HG03457 (cell line): ENCODE measurements around the gene EPHA8.

Experiments
- ATAC-seq: cut with Tn5 transposase; IDR thresholded peaks from one replicate; pipeline ENCODE4 v1.9.1; 2021; ENCODE audit warnings: moderate number of reproducible peaks; ENCODE audit not compliant: unreplicated experiment

The EPHA8 gene

DNA sequence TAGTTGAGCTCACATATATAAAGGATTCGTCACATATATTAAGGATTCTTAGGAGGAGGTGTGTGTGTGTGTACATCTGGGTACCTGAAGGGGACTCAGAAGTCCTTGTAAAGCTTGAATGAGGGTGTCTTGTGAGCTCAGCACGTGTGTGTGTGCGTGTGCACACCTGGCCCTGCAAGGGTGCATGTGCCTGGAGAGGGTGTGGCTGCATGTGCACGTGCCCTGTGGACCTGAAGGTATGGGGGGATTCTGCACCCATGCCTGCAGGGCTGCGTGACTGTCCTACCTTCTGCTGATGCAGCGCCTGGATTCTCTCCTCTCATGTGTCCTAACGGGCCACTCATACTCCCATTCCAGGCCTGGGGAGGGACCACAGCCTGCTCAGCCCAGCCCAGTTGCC lies 24.0 kb downstream of the EPHA8 start:
- no peak for ATAC-seq

DNA sequence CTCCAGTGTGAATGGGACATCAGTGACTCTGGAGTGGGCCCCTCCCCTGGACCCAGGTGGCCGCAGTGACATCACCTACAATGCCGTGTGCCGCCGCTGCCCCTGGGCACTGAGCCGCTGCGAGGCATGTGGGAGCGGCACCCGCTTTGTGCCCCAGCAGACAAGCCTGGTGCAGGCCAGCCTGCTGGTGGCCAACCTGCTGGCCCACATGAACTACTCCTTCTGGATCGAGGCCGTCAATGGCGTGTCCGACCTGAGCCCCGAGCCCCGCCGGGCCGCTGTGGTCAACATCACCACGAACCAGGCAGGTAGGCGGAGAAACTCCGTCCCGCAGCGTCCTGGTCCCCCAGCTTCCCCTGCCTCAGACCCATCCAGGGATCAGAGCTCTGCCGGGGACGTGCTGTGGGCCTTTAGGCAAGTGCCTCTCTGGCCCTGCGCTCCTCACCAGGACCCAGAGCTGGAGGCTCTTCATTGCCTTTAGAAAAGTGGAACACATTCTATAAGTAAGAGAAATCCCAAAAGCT lies 25.7 kb downstream of the EPHA8 start:
- ATAC-seq = no peak

GRCh38 chr1:22591576-22591975 lies 28.3 kb downstream of the EPHA8 start:
- no peak for ATAC-seq

- no peak for ATAC-seq
Measured at GRCh38 chr1:22592051-22592450, 28.8 kb downstream of the EPHA8 start.

DNA sequence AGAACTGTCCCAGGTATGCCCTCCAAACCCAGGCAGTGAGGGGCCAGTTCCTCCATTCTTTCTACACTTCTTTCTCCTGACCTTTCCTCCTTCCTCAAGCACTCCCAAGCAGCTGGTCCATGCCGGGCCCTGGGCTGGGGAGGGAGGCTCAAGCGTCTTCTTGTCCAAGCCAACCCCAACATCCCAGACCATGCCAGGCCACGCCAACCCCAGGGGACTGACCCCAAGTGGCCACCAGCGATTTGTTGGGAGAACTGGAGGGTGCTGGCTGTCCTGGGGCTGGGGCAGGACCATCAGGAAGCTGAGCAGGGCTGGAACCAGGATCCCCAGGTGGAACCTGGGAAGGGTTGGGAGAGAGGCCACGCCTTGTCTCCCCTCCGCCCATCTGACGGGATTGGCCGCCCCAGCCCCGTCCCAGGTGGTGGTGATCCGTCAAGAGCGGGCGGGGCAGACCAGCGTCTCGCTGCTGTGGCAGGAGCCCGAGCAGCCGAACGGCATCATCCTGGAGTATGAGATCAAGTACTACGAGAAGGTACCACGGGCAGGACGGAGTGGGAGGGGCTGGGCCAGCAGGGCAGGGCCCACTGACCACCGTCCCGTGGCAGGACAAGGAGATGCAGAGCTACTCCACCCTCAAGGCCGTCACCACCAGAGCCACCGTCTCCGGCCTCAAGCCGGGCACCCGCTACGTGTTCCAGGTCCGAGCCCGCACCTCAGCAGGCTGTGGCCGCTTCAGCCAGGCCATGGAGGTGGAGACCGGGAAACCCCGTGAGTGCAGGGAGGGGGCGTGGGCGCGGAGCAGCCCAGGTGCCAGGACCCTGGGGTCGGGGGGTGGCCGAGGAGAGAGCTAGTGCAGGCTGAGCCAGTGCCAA lies 29.9 kb downstream of the EPHA8 start:
- ATAC-seq = no peak

DNA sequence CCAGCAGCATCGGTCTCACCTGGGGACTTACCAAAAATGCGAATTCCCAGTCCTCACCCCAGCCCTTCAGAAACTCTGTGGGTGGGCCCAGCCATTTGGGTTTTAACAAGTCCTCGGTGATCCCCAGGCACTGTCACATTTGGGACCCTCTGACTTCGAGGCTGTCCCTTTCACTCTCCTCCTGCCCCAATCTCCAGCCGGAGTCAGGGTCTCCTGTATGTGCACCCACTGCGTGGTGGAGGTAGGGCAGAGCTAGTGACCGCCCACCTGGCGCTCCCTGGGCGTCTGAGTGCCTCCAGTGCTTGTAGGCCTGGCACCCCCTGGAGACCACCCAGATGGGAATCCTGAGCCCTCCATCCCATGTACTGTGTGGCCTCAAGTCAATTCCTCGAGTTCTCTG lies 31.1 kb downstream of the EPHA8 start:
- ATAC-seq = no peak

- no peak for ATAC-seq
Measured at GRCh38 chr1:22595108-22595507, 31.8 kb downstream of the EPHA8 start.

DNA sequence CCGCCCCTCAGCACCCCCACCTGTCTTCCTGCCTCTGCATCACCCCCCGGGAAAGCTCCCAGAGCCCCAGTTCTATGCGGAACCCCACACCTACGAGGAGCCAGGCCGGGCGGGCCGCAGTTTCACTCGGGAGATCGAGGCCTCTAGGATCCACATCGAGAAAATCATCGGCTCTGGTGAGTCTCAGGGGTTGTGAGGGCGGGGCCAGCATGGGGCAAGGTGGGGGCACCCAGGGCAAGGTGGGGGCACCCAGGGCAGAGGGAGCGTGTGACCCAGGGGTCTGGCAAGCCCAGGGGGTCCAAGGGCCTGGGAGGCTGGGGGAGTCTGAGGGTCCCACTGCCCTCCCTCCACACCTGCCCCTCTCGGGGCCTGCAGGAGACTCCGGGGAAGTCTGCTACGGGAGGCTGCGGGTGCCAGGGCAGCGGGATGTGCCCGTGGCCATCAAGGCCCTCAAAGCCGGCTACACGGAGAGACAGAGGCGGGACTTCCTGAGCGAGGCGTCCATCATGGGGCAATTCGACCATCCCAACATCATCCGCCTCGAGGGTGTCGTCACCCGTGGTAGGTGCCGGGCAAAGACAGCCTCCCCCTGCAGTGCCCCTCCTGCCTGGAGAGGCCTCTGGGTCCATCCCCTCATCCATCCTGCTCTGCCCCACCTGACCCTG lies 34.1 kb downstream of the EPHA8 start:
- no peak for ATAC-seq

DNA sequence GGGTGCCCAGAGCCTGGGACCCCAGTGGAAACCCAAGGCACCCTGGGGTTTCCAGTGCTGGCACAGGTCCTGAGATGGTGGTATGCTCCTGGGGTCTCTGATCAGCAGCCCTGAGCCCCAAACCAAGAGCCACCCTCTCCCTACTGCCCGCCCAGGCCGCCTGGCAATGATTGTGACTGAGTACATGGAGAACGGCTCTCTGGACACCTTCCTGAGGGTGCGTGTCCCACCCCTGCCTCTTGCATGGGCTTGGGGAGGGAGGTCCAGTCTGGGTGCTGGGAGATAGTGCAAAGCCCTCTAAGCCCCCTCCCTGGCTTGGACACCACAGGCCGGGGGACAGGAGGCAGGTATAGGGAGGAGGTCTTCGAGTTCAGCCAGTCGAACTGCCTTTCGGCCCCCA lies 34.7 kb downstream of the EPHA8 start:
- ATAC-seq = no peak

DNA sequence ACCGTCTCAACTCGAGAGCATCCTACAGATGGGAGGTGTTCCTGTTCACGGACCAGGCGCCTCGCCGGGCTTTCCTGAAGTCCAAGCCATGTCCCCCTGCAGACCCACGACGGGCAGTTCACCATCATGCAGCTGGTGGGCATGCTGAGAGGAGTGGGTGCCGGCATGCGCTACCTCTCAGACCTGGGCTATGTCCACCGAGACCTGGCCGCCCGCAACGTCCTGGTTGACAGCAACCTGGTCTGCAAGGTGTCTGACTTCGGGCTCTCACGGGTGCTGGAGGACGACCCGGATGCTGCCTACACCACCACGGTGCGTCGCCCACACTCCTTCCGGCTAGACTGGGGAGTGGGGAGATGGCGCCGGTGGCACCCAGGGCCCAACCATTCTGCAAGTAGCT lies 35.4 kb downstream of the EPHA8 start:
- no peak for ATAC-seq

- ATAC-seq = no peak
Measured at GRCh38 chr1:22600071-22600816, 37.0 kb downstream of the EPHA8 start.

- ATAC-seq = no peak
Measured at GRCh38 chr1:22600817-22601605, 37.7 kb downstream of the EPHA8 start.

DNA sequence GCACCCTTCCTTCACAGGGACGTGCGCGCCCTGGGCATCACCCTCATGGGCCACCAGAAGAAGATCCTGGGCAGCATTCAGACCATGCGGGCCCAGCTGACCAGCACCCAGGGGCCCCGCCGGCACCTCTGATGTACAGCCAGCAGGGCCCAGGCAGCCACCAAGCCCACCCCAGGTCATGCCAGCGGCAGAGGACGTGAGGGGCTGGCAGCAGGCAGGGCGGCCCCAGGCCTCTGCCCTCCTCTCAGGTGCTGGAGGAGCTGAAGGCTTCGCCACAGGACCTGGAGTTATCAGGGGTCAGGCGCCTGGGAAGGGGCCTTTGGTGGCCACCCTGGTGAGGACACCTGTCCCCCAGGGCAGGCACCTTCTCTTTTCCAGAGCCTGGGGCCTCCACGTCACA lies 38.3 kb downstream of the EPHA8 start:
- ATAC-seq = no peak

DNA sequence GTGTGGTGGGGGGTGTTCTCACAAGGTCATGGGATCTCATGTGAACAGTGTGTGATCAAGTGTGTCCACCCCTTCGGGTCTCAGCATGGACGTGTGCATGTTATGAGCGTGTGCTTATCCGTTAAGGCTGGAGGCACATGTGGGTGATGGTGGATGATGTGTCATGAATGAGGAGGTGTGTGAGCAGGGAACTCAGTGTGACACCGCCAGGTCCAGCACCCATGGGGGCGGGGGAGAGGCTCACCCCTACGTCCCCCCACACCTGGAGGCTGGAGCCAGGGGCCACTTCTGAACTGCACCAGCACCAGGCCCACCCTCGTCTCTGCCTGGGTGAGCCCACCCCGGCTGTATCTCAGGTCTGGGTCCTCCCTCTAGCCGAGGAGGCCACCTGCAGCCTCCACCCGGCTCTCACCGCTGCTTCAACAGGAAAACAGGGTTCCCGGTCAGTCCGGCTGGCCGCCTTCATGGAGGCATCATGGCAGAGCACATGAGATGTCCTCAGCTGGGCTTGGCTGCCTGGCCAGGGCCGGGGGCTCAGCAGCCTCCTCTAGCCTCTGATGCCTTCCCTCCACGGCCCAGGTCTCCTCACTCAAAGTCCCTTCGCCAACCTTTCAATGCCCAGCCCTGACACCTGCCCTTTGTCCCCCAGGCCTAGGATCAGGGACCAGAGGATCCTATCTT lies 38.9 kb downstream of the EPHA8 start:
- no peak for ATAC-seq

DNA sequence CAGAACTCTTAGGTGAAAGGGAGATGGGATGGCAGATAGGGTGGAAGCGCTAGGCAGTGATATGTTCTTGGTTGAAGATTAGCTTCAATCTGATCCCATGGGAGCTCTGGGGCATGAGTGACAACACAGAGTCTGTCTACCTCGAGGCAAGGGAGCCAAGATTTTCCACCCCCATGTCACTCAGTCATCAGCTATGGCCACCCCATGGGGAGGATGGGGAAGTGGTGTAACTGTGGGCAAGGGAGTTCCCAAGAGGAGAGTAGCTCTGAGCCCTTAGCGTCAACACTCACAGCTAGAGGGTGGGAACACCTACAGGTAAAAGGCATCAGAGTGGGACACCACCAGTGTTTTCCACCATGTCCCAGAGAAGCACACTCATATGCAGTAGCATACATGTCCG lies 42.9 kb downstream of the EPHA8 start:
- ATAC-seq = no peak

- ATAC-seq = no peak
Measured at GRCh38 chr1:22607154-22607553, 43.9 kb downstream of the EPHA8 start.

- no peak for ATAC-seq
Measured at GRCh38 chr1:22608361-22608760, 45.1 kb downstream of the EPHA8 start.

GRCh38 chr1:22609291-22609690 lies 46.0 kb downstream of the EPHA8 start:
- ATAC-seq = no peak

GRCh38 chr1:22611530-22611947 lies 48.2 kb downstream of the EPHA8 start:
- ATAC-seq = no peak
